ENCODE data around the gene PRPF40B. TPM values are rescaled to one million over a fixed set of nuclear protein-coding genes. Genes with fewer than 3 reads are reported as not detected.

The PRPF40B gene
- 10 to 100 TPM; 14.6 to 24.0 (median 18.3) TPM for total RNA-seq

- Histone ChIP-seq H3K36me3 (no peaks in the 10 kb centered on the region), H3K27ac (peak within 1 kb of the TSS; percentile 68 to 92 (median 90)), H3K27me3 (no peaks in the 10 kb centered on the region), H3K9me3 (no peaks in the 10 kb centered on the region), H3K4me1 (peaks cover 0 to 40% (median 9%) of the 10 kb centered on the region in 3 donors), H3K4me3 (peak within 1 kb of the TSS; percentile 41 to 69)
- WGBS, 2 donors (ENCODE audit: low coverage in 1 of 2), result 2 to 6% methylated on average over 11 to 33 of the region's 76 CpGs
- peak; percentile 94 for ATAC-seq
- TF ChIP-seq CTCF (IDR thresholded peaks at IDR 0.05), result peak in 3 of 4 experiments; percentile 33 to 75 (median 57)
- TF ChIP-seq EP300 (IDR thresholded peaks at IDR 0.05), result no peak
- TF ChIP-seq POLR2A (IDR thresholded peaks at IDR 0.05), result peak; percentile 82
- peak; percentile 94 for TF ChIP-seq POLR2AphosphoS5 (IDR thresholded peaks at IDR 0.05)
These were observed at the start of gene PRPF40B for GRCh38 chr12:49623142-49623904. Gene PRPF40B (plus strand): TSS chr12:49623561. CDS start chr12:49623591, 30 bp downstream.

- no peaks in the 10 kb centered on the region for H3K9me3 ChIP-seq
- H3K4me3 ChIP-seq, result no peak overlapping the region
- peaks cover 0 to 27% (median 3%) of the 10 kb centered on the region in 3 donors for H3K4me1 ChIP-seq
- WGBS, 2 donors (ENCODE audit: low coverage in 1 of 2), result 71 to 81% methylated on average over 5 to 7 of the region's 9 CpGs
- TF ChIP-seq CTCF (IDR thresholded peaks at IDR 0.05), result no peak
- TF ChIP-seq POLR2A (IDR thresholded peaks at IDR 0.05), result no peak
- no peak for TF ChIP-seq POLR2AphosphoS5 (IDR thresholded peaks at IDR 0.05)
- no peak for TF ChIP-seq EP300 (IDR thresholded peaks at IDR 0.05)
- no peaks in the 10 kb centered on the region for H3K27me3 ChIP-seq
- H3K36me3 ChIP-seq, result peaks cover 0 to 42% of the 10 kb centered on the region in 2 donors
- H3K27ac ChIP-seq, result no peak overlapping the region
- no peak for ATAC-seq
These were observed 45.6 kb upstream of the PRPF40B start for GRCh38 chr12:49577589-49578315.

- no peak overlapping the region for H3K4me3 ChIP-seq
- no peak for ATAC-seq
- no peaks in the 10 kb centered on the region for H3K27me3 ChIP-seq
- H3K9me3 ChIP-seq, result no peaks in the 10 kb centered on the region
- no peak overlapping the region for H3K27ac ChIP-seq
- peaks cover 0 to 35% (median 7%) of the 10 kb centered on the region in 3 donors for H3K4me1 ChIP-seq
- 79 to 93% methylated on average over 9 to 10 of the region's 13 CpGs for WGBS, 2 donors (ENCODE audit: low coverage in 1 of 2)
- no peak for TF ChIP-seq POLR2A (IDR thresholded peaks at IDR 0.05)
- TF ChIP-seq EP300 (IDR thresholded peaks at IDR 0.05), result no peak
- no peak for TF ChIP-seq CTCF (IDR thresholded peaks at IDR 0.05)
- no peak for TF ChIP-seq POLR2AphosphoS5 (IDR thresholded peaks at IDR 0.05)
- H3K36me3 ChIP-seq, result peaks cover 0 to 42% of the 10 kb centered on the region in 2 donors
These were observed 44.8 kb upstream of the PRPF40B start for GRCh38 chr12:49578471-49579112.

- Histone ChIP-seq H3K9me3 (no peaks in the 10 kb centered on the region), H3K27ac (peak overlapping the region in 3 of 4 donors; percentile 1 to 55 (median 43)), H3K4me1 (peaks cover 0 to 43% (median 8%) of the 10 kb centered on the region in 3 donors), H3K36me3 (peaks cover 0 to 29% of the 10 kb centered on the region in 2 donors), H3K27me3 (no peaks in the 10 kb centered on the region), H3K4me3 (no peak overlapping the region)
- ATAC-seq, result peak; percentile 78
- WGBS, 2 donors (ENCODE audit: low coverage in 1 of 2), result no CpG with 5 or more reads among the region's 8 CpGs
- TF ChIP-seq EP300 (IDR thresholded peaks at IDR 0.05), result no peak
- TF ChIP-seq CTCF (IDR thresholded peaks at IDR 0.05), result peak in 3 of 4 experiments; percentile 72 to 84 (median 76)
These were observed 42.5 kb upstream of the PRPF40B start for GRCh38 chr12:49580572-49581535.
